GM19238 (cell line): ENCODE results near the gene LSM12.
"Not testable (repeated sequence)": the region's sequence is repeated elsewhere in the genome, so short reads cannot be mapped to it uniquely, and the experiment has no call there.

Experiments used
- DNase-seq: peaks from one replicate; pipeline ENCODE4 v3.0.0; 2011; ENCODE audit warnings: low spot score; ENCODE audit not compliant: insufficient read length

The LSM12 gene

DNA sequence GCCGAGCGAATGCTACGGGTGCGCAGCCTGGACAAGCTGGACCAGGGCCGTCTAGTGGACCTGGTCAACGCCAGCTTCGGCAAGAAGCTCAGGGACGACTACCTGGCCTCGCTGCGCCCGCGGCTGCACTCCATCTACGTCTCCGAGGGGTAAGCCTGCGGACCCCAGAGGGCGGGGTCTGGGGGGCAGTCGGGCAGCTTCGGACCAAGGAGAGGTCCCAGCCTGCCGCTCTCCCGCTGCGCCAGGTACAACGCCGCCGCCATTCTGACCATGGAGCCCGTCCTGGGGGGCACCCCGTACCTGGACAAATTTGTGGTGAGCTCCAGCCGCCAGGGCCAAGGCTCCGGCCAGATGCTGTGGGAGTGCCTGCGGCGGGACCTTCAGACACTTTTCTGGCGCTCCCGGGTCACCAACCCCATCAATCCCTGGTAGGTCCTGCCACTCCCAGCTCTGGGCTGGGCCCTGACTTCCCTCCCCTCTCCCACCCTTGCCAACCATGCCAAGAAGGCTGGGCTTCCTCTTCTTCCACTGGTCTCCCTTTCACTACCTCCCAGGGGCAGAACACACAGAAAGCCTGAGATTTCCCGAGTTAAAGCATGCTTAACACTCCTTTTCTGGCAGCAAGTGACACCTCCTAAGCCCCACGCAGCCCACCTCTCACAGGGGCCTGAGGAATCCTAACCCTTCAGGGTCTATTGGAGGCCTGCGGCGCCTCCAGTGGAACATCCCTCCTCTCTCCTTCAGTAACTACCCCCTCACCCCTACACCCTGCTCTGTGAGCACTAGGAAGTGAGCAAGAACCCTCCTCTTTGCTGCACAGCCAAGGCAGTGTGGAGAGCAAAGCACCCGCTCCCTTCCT, 58.9 kb downstream of the LSM12 start:
- no peak for DNase-seq

DNA sequence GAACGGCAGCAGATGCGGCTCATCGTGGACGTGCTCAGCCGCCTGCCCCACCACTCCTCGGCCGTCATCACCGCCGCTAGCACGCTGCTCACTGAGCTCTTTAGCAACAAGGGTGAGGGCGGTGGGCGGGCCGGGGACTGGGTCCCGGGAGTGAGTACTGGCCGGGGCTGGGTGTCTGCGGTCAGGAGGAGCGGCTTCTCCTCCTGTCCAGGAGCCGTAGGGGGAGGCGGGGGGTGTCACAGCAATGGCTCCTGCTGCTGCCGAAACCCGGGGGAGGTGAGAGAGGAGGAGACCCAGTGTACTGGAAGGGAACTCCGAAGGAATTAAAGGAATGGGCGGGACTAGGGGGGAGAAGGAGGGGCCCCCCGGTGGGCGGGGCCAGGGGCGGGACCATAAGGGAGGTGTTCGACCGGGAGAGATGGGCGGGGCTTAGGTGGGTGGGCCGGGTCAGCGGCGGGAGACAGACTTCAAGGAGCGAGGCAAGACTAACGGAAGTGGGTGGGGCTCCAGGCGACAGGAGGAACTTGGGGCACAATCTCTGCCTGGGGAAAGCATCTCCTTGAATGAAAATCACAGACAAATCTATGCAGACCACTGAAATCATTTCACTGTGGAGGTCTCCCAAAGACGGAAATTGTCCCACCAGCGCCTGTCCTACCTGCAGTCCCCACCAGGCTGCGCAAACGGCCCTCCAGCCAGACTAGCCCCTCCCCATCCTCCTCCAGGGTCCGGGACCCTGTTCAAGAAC, 59.7 kb downstream of the LSM12 start:
- peak; percentile 97 for DNase-seq

DNA sequence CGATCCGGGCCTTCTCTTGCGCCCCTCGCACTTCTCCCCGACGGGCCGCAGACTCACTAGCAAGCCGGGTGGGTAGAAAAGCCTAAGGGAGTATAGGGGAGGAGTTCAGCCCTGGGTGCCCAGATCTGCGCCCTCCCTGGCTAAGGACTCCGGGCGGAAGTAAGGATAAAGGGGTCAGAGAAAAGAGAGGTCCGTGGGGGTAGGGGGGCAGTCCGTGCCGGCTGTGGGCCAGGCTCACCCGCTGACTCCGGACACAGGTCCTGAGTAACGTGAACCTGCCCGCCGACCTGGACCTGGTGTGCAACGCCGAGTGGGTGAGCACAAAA, 60.2 kb downstream of the LSM12 start:
- peak; percentile 23 for DNase-seq

DNA sequence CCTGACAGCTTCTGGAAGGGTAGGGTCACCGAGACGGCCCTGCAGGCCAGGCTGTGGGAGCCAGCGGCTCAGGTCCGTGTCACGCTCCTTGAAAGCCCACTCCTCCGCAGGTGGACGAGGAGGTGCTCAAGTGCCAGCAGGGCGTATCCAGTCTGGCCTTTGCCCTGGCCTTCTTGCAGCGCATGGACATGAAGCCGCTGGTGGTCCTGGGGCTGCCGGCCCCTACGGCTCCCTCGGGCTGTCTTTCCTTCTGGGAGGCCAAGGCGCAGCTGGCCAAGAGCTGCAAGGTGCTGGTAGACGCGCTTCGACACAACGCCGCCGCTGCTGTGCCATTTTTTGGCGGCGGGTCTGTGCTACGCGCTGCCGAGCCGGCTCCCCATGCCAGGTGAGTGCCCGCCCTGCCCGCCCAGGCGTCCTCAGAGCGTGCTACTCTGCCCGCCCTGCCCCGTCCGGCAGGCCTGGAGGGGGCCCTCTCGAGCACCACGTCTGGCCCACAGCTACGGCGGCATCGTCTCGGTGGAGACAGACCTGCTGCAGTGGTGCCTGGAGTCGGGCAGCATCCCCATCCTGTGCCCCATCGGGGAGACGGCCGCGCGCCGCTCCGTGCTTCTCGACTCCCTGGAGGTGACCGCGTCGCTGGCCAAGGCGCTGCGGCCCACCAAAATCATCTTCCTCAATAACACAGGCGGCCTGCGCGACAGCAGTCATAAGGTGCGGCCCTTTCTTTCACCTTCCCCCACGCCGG, 60.8 kb downstream of the LSM12 start:
- peak; percentile 32 for DNase-seq

GRCh38 chr17:44004761-44005526, 61.5 kb downstream of the LSM12 start:
- DNase-seq, result no peak

DNA sequence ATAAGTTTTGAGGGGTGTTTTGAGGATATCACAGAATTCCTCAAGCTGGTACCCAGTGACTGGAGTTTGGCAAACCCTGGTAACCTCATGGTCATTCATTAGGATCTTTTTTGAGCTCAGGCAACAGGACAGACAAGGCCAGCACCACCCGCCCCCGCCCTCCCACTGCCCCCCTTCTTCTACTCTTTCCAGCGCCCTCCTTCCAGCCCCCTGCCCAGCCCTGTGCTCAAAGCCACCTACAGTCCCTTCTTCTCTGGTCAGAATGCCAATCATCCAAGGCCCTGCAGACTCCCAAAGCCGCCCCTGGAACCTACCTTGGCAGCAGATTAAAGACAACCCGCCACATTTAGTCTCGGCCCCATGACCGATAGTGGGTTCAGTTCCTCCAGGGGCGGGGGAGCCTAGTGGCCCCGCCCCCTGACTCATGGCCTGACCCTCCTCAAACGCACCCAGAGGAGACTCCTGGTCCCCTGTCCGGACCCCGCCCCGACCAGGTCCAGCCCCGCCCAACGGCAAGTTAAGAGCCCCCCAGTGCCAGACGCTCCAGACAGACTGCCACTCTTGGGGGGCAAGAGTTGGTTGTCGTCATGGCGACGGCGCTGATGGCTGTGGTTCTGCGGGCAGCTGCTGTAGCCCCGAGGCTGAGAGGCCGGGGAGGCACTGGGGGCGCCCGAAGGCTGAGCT, 62.3 kb downstream of the LSM12 start, which contains the start of gene NAGS:
Gene NAGS, plus strand, starts transcription at position 546 of the 684 bp plus-strand sequence. Its CDS starts 42 bp downstream, at position 588.
- DNase-seq, result no peak

DNA sequence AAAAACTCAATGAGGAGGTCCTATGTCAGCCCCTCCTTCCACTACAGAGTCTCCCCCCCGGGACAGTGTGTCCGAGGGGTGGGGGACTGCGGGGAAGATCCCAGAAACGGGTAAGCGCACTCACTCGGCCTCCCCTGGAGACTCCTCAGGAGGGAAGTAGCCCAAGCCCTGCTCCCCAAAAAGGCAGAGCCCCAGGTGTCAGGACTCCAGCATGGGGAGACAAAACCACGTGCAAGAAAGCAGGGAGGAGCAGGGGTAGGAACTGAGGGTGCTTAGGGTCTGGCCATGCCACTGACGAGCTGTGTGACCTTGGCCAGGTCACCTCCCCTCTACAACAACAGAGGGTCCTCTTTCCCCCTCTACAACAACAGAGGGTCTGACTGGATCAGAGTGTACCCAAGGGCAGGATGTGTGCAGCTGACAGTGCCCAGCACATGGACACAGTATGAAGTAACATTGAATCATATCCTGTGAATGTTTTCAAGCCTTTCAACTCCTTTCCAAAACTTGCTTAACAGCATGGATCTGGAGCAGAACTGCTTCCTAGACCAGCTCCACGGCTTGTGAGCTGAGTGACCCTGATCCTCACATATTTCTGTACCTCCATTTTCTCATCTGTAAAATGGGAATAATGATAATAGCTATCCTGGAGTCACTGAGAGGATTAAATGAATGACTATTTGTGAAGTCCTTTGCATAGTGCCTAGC, 64.2 kb downstream of the LSM12 start:
- no peak for DNase-seq

DNA sequence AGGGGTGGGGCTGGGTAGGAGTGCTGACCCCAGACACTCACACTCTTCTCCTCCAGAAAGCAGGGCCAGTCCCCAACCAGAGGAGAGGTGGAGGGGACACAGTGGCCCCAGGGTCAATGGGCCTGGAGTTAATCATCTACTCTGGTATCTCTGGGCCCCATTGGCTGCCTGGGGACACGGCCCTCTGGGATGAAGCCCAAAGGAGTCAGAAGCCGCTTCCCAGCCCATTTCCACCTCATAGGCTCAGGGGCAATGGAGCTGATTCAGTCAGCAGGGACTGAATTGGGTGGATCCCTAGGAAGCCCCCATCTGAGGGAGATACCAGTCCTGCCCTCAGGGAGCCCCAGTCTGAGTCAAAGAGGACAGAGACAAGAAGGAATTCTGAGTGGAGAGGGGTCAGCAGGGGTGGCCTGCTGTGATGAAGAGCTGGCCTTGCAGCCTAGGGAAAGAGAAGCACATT, 65.0 kb downstream of the LSM12 start:
- DNase-seq, result no peak

DNA sequence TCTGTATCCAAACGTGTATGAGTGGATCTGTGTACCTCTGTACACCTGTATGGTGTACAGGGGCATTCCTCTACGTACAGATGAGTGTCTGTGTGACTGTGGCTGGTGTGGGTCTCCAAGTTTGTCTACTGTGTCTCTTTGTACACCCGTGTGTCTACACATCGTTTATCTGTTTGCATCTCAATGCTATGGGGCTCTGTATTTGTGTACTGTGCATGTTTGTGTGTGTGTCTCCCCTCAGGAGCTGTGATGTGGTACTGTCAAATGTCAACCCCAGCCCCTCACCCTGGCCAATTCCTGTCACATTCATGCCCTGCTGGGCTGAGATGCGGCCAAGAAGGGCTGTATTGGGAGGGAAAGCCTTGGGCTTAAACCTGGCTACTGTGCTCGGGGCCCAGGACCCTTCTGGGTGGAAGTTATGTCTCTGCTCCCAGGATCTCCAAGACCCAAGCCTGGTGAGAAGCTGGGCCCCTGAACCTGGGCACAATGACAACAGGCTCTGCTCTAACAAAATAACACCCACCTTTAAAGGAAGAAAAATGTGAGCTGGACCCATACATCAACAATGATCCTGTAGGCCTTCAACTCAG, 65.5 kb downstream of the LSM12 start:
- no peak for DNase-seq

DNA sequence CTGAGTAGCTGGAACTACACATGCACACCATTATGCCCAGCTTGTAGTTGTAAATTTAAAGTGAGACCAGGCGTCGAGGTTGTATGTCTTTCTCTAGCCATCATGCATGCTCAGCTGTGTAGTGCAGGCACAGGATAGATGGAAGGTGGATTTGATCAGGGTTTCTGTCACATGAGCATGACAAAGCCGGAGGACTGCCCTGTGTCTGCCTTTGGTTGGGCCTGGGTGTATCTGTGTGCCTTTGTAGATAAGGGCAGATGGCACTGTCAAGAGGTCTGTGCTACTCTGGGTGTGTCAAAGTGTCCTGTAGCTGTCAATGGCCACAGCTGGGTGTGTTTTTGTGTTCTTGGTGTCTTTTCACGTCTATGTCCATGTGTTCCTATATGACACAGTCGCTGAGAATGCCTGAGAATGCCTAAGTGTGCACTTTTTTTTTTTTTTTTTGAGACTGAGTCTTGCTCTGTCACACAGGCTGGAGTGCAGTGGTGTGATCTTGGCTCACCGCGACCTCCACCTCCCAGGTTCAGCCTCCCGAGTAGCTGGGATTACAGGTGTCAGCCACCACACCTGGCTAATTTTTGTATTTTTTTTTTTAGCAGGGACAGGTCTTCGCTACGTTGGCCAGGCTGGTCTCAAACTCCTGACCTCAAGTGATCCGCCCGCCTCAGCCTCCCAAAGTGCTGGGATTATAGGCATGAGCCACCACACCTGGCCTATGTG, 66.2 kb downstream of the LSM12 start:
- DNase-seq, result no peak

DNA sequence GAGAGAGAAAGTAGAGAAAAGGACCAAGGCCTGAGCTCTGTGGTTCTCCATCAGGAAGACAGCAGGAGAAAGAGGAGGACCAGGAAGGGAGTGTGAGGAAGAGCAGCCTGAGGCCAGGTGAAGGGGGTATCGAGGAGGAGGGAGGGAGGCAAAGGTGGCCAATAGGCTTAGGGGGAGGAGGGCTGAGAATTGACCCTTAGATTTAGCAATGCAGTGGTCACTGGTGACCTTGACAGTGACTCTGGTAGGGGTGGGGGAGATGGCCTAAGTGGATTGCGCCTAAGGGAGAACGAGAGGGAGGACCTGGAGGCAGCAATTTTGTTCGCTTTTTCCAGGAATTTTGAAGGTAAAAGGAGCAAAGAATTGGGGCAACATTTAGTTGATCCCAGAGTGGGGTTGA, 67.4 kb downstream of the LSM12 start:
- DNase-seq, result no peak

DNA sequence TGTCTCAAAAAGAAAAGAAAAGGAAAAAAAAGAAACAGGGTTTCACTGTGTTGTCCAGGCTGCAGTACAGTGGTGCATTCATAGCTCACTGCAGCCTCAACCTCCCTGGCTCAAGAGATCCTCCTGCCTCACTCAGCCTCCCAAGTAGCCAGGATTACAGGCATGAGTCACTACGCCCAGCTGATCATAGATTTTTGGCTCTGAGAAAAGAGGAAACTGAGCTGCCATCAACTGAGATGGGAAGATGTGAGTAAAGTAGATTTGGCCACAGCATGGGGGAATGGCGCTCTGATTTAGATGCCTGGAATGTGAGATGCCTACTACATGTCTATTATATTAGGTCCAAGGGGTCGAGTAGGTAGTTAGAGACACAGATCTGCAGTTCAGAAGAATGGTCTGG, 67.9 kb downstream of the LSM12 start:
- DNase-seq, result no peak

DNA sequence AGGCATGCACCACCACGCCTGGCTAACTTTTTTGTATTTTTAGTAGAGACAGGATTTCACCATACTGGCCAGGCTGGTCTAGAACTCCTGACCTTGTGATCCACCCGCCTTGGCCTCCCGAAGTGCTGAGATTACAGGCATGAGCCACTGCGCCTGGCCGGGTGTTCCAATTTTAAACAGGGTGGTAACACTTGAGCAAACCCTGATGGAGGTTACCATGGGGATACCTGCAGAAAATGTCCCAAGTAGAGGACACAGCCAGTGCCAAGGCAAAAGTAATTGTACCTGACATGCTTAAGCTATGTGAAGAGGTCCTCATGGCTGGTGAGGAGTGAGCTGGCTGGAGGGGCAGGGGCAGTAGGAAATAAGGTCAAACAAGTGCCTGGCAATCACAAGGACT, 69.3 kb downstream of the LSM12 start:
- not testable (repeated sequence) for DNase-seq

DNA sequence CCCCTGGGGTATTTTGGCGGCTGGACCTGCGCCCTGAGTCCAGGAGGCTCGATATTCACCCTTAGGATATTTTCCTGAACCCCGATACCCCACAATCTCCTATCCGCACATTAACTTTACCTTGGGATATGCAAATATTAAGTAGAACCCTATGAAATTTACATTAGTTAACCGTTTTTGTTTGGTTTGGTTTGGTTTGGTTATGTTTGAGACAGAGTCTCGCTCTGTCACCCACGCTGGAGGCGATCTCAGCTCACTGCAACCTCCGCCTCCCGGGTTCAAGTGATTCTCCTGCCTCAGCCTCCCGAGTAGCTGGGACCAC, 71.4 kb downstream of the LSM12 start:
- no peak for DNase-seq

DNA sequence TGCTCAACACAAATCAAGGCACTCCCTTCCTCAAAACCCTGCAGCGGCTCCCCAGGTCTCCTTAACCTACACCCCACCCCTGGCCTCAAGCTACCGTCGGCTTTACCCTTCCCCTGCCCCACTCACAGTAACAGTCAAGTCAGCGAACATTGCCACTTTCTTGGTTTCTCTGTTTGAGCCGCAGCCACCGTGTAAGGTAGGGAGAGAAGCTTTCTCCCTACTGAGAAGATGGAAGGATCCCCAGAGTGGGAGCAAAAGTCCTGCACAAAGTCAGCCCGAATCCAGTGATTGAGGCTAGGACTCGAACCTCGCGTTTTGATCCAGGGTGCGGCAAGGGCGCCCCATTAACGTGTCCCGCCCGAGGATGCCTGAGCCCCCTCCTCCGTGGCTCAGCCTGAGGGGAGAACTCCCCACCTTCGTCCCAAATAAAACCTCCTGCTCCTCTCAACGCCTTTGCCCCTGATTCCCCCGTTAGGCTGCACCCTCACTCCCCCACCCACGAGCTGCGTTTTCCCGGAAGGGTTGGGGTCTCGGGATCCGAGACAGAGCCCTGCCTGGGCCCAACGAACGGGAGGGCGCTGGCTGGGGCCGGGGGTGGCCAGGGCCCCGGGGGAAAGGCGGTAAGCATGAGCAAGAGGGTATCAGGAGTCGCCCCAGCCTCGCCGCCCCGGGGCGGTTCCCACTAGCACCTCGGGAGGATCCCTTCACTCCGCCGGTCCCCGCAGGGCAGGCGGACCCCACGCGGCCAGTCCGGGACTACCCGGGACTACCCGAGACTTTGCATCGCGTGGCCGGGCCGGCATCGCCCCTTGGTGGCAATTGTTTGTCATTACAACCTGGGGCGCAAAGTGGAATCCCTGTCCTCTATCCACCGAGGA, 72.0 kb downstream of the LSM12 start:
- peak; percentile 60 for DNase-seq

DNA sequence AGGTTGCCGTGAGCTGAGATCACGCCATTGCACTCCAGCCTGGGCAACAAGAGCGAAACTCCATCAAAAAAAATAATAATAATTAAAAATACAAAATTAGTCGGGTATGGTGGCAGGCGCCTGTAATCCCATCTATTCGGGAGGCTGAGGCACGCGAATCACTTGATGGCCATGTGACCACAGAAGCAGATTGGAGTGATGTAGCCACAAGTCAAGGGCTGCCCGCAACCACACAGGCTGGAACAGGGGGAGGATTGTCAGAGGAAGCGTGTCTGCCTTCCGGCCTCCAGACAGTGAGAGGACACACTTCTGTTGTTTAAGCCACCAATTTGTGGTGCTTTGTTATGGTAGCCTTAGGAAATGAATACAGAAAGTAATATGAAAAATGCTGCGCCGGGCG, 73.8 kb downstream of the LSM12 start:
- no peak for DNase-seq

DNA sequence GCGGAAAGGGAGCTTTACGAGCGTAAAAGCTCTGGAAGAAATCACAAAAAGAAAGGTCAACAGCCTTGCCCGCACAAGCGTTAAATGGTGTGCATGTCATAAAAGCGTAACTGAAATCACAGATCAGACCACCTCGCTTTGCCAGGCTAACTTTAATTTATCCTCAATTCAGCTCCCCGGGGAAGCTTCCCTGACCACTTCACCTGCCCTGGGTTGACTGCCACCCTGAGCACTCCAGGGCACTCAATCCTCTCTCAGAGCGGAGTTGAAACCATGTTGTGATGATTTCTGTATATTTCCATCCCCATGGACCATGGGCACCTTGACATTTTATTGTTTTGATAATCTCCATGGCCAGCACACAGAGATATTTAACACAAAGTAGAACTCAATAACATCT, 78.2 kb downstream of the LSM12 start:
- DNase-seq, result no peak
